ENCODE results near the gene FCGR2B.
"Not testable (repeated sequence)": the region's sequence is repeated elsewhere in the genome, so short reads cannot be mapped to it uniquely, and the experiment has no call there.

DNA sequence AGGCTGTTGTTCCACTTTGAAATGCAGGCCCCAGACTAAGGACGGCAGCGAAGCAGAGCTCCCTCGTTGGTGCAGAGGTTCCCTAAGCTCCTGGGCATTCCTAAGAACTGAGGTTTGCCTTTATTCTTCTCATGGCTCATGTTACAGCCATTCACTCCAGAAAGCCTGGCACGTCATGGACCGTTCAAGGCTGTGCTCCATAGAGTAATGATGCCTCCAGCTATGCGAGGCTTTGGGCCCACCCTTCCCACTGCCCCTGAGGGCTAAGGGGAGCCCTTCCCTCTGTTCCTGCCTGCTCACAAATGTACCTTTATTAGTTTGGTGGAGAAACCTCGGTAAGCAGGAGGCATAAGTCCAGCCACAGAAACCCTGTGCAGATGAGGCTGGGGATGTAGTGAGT lies 10.5 kb downstream of the FCGR2B start:
- not testable (repeated sequence) for TF ChIP-seq EZH2, EZH2phosphoT487 (IDR thresholded peaks at IDR 0.05)
- TF ChIP-seq, protein P1, sequence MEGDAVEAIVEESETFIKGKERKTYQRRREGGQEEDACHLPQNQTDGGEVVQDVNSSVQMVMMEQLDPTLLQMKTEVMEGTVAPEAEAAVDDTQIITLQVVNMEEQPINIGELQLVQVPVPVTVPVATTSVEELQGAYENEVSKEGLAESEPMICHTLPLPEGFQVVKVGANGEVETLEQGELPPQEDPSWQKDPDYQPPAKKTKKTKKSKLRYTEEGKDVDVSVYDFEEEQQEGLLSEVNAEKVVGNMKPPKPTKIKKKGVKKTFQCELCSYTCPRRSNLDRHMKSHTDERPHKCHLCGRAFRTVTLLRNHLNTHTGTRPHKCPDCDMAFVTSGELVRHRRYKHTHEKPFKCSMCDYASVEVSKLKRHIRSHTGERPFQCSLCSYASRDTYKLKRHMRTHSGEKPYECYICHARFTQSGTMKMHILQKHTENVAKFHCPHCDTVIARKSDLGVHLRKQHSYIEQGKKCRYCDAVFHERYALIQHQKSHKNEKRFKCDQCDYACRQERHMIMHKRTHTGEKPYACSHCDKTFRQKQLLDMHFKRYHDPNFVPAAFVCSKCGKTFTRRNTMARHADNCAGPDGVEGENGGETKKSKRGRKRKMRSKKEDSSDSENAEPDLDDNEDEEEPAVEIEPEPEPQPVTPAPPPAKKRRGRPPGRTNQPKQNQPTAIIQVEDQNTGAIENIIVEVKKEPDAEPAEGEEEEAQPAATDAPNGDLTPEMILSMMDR (IDR thresholded peaks at IDR 0.05) = not testable (repeated sequence)

Data from neural progenitor cell (in vitro differentiated cells).